Left renal pelvis (tissue), 4 donors: Measurements from ENCODE around the gene RAC2. TPM values are rescaled to one million over a fixed set of nuclear protein-coding genes. Genes with fewer than 3 reads are reported as not detected.
A peak's percentile ranks its signal among the peaks of the same experiment; 100 is the strongest.
"Not testable (repeated sequence)": the region's sequence is repeated elsewhere in the genome, so short reads cannot be mapped to it uniquely, and the experiment has no call there.

Experiments
- DNase-seq, 4 donors: peaks; one replicate each; pipeline ENCODE4 v3.0.0-alpha.2; 2013; ENCODE audit warnings: low read depth in 4 of 4, low spot score in 3 of 4
- polyA plus RNA-seq, 4 donors: library from polyadenylated mRNA; unstranded; fragments of 120-200 nt; gene quantifications; one replicate each; pipeline ENCODE4 v1.2.1, GENCODE V29; 2013; ENCODE audit not compliant: insufficient read length in 4 of 4

The RAC2 gene
- polyA plus RNA-seq, 4 donors = 6.2 to 13.6 (median 8.1) TPM

DNA sequence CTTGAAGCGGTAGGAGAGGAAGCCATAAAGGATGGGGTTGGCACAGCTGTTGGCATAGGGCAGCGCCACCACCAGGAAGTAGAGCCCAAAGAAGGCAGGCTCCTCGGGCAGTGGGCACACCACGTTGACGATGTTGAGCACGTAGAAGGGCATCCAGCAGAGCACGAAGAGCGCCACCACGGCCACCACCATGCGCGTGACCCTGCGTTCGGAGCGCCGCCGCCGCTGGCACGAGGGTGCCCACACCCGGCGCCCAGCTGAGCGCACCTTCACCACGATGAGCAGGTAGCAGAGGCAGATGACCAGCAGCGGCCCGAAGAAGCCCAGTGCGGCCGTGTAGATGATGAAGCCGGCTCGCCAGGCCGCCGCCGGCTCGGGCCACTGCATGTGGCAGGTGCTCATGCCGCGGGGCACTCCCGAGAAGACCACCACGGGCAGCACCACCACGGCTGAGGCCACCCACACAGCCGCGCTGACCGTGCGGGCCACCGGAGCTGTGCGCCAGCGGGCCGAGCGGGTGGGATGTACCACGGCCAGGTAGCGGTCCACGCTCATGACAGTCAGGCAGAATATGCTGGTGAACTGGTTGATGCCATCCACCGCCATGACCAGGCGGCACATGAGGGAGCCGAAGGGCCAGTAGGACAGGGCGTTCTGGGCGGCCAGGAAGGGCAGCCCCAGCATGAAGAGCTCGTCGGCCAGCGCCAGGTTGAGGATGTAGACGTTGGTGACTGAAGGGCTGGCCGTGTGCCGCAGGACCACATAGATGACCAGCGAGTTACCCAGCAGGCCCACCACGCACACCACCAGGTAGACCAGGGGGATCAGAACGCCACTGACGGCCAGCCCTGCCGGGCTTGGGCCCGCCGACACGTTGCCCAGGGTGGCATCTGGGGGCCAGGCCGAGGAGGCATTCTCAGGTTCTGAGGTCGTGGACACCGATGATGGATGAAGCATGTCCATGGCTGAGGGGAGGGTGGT, 36.9 kb downstream of the RAC2 start:
- DNase-seq = no peak

GRCh38 chr22:37206118-37206840, 37.8 kb downstream of the RAC2 start:
- DNase-seq = no peak

GRCh38 chr22:37205046-37205445, 39.0 kb downstream of the RAC2 start:
- DNase-seq = no peak

DNA sequence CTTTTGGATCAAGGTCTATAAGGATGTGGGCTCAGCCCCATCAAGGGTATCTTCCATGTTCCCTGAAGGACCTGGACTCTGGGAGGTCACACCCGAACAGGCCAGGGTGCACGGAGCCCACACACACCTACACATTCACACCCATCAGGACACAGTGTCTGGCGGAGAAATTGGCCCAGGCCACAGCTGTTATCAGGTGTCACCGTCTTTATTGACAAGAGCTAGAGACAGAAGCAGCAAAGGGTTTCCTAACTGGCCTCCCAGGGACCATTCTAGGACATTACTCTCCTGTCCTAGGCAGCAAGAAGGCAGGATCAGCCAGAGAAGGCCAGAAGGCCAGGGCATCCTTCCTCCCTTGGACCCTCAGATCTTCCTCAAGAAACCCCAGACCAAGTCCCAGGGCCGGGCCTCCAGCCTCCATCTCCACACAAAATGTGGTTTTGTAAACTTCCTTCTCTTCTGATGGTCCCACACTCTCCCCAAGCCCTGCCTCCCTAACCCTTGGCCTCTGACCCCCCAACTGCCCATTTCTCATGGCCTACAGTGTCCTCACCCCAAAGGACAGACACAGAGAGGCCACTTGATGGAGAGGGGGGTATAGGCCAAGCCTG, 39.9 kb downstream of the RAC2 start:
- DNase-seq = no peak

DNA sequence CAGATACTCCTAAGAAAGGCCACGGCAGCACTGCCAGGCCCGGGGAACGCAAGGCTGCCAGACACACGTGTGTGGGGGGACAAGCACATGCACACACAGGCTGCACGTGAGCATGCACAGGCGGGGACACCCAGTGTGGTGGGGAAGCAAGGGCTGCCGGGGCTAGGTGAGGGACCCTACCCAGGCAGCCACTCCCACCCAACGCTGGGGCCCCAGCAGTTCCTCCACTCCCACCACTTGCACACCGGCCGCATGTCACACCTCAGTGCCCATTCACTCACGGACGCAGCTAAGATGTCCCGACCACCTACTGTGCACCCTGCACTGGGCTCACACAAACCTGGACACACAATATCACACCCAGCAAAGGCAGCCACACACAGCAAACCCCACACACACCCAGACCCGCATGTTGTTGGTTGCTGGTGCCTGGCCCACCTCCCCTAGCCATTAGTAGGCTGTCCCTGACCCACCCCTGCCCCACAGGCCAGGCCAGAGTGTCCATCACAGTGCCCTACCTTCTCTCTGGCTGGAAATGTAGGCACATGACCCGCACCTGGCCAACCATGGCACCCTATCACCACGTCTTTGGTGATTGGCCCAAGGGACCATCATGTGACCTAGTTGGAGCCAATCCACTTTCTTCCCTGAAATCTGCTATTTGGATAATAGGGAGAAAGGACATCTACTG, 40.6 kb downstream of the RAC2 start:
- DNase-seq = no peak

- DNase-seq = no peak
Measured at GRCh38 chr22:37202716-37203115, 41.4 kb downstream of the RAC2 start.

DNA sequence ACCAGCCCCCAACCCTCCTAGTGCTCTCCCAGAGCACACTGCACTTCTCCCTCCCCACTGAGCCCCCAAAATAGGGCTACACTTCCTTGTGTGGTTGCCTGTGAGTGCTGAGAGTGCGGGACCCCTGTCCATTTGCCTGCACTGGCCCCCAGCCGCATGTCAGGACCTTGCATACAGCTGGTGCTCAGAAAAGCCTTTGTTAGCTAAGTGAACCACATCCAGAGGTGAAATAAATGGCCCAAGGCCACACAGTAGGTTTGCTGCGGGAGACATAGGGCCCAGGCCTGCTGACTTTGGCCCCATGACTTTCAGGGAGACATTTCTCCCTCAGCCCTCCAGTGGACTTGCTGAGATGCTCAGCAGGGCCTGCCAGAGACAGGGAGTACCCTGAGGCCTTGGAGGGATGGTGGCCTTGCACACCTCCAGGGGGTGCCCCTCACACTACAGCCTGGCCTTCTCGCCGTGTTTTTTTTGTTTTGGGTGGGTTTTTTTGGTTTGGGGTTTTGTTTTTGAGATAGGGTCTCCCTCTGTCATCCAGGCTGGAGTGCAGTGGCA, 42.0 kb downstream of the RAC2 start:
- no peak for DNase-seq

GRCh38 chr22:37201443-37201820, 42.6 kb downstream of the RAC2 start:
- not testable (repeated sequence) for DNase-seq

- DNase-seq = no peak
Measured at GRCh38 chr22:37199760-37200108, 44.3 kb downstream of the RAC2 start.

DNA sequence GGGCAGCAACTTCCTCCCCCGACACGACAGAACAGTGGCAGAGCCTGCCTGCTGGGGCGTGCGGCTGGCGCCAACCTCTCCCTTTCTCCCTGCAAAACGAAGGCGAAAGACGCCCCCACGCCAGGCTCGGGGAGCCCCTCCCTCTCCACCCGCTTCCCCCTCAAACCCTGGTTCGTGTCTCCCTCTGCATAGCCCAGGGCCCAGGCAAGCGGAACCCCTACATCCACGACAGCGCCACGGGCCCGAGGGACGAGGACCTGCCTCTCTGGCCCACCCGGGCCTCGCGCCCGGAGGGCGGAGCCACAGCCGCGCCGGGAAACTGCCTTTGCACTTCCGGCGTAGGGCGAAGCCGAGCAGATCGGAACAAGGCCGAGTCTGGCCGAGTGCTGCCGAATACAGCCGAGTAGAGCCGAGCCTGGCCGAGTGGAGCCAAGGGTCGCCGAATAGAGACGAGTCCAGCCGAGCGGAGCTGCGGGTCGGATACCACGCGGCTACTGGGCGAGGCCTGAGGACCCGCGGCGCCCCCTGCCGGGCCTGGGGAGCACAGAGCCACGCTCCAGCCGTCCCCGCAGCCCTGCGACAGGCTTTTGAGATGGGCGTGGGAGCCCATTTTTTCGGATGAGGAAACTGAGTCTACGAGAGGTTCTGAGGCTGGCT, 44.8 kb downstream of the RAC2 start:
- DNase-seq = peak; percentile 96 to 98 (median 97)

GRCh38 chr22:37198258-37199102, 45.6 kb downstream of the RAC2 start:
- no peak for DNase-seq

- DNase-seq = no peak
Measured at GRCh38 chr22:37197451-37198257, 46.4 kb downstream of the RAC2 start.

DNA sequence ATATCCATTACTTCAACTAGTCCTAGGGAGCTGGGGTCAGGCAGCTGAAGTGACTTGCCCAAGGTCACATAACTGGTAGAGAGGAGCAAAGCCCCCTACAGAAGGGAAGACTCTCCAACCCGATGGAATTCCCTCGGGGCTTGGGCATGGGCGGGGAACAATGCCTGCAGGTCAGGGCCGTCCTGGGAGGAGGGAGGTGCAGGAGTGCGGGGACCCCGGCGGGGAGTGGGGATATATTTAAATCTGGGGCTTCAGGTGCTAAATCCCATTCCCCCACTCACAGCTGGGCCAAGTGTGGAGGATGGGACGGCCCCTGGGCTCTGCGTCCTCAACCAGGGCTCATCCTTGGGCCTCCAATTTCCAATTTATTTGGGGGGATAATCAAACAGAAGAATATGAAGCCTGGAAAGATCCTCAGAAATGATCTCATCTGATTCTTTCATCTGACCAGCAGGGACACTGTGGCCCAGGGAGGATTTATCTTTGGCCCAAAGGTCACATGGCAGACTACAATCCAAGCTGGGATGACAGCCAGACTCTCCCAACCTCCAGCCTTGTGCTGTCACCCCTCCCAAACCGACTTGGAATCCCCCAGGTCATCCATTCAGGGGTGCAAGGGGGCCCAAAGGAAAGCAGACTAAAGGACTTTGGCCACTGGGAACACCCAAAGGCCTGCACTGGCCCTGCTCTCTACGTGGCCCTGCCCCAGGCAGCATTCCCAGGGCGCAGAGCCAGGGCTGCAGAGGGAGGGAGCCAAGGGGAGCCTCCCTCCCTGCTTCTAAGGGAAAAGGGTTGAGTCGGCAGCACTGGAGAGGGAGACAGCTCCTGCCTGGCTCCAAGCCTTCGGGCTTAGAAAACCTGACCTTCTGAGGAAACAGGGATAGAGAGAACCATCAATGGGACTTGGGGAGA, 47.3 kb downstream of the RAC2 start:
- DNase-seq = no peak

DNA sequence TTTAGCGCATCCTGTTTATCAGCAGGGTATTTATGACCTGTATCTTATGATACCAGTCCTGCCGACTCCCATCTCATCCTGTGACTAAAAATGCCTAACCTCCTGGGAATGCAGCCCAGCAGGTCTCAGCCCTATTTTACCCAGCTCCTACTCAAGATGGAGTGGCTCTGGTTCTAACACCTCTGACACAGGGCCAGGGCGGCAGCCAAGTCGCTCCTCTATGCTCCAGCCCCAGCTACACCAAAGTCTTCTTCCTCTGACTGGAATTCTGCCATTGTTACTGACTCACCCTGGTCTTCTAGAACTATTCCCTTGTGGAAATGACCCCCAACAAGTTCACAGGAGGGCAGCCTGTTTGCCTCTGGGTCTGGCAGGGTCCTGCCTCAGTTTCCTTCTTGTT, 48.1 kb downstream of the RAC2 start:
- DNase-seq = no peak

DNA sequence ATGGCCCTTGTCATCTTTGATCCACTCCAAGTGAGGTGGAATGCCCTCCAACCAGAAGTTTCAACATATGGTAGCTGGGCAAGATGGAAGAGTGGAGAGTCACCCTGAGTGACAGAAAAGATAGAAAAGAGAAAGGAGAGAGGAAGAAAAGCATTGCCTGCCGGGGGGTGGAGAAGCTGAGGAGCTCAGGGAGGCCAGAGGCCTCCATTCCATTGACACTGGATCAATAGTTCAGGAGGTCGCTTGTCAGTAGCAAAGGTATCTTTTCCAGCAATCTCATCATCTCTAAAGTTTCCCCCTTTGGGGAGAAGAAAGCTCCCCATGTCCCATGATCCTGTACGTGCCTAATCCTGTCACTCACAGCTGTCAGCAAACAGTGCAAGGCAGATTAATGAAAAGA, 49.3 kb downstream of the RAC2 start:
- no peak for DNase-seq

DNA sequence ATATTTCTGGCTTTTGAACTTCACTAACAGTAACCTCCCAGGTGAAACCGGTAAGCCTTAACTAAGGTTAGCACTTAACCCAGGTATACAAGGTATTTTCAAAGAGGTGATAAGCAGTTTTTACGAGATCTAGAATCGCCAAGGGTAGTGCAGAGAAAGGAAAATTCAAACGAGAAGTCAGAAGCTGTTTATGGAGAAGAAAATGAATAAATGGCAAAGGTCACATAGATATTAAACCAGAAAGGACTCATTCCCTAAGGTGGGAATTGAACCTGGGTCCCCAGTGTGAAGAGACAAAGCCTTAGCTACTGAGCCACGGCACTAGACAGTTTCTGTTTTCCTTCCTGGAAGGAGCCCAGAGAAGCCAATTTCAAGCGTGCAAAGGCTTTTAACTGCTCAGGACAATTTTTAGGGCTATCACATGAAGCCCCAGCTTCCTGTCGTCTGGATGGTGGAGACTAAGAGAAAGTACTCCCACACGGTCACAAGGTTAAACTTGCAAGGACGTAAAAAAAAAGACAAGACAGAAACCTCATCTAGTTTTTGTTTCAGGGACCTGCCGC, 50.4 kb downstream of the RAC2 start:
- DNase-seq = no peak

DNA sequence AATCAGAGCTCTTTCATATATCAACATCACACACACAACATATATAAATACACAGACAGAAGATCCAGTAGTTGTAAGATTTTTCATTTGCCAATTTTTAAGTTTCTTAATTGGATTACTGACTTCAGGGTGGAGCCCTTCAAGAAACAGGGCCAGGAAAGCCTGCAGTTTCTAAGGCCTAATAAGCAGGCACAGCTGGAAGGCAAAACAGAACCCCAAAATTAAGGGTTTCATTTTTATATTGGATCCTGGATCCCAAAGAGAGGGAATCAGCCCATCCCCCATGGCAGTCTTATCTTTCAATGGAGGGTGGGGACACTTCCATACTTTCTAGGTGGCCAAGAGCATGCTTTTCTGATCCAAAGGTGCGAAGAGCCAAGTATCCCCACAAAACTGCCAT, 51.3 kb downstream of the RAC2 start:
- DNase-seq = no peak
